Heart left ventricle (tissue), 16 donors: Measurements from ENCODE around the gene ADGRL3. TPM values are rescaled to one million over a fixed set of nuclear protein-coding genes. Genes with fewer than 3 reads are reported as not detected.
A peak's percentile ranks its signal among the peaks of the same experiment; 100 is the strongest.
"Not testable (repeated sequence)": the region's sequence is repeated elsewhere in the genome, so short reads cannot be mapped to it uniquely, and the experiment has no call there.

Experiments
- ATAC-seq, 4 donors: fragments of 200-7000 bp; cut with Tn5 transposase; one replicate each; pipeline ENCODE4 v1.9.1; 2020 to 2022; ENCODE audit warnings: moderate library complexity in 4 of 4, mild to moderate bottlenecking in 3 of 4, moderate number of reproducible peaks in 1 of 4
- DNase-seq, 5 donors: peaks; one replicate each; pipeline ENCODE4 v3.0.0-alpha.2; 2020
- H3K27ac ChIP-seq, 12 donors: fragments of 200-600 bp; sonication (generic) in 4 of 12; one replicate each; pipeline versions ENCODE4 v1.5.0 to v1.8.0; 2016 to 2022; ENCODE audit warnings: mild to moderate bottlenecking in 2 of 12
- H3K27me3 ChIP-seq, 9 donors: fragments of 200-600 bp; sonication (generic) in 2 of 9; one replicate each; pipeline versions ENCODE4 v1.5.1 to v1.8.0; 2016 to 2022; ENCODE audit warnings: mild to moderate bottlenecking in 3 of 9
- H3K36me3 ChIP-seq, 9 donors: fragments of 200-600 bp; sonication (generic) in 2 of 9; one replicate each; pipeline versions ENCODE4 v1.5.0 to v1.8.0; 2018 to 2022; ENCODE audit warnings: mild to moderate bottlenecking in 2 of 9
- H3K4me1 ChIP-seq, 12 donors: fragments of 200-600 bp; sonication (generic) in 4 of 12; one replicate each; pipeline versions ENCODE4 v1.5.0 to v1.8.0; 2016 to 2022; ENCODE audit warnings: mild to moderate bottlenecking in 3 of 12
- H3K4me3 ChIP-seq, 12 donors: fragments of 200-600 bp; sonication (generic) in 4 of 12; one replicate each; pipeline versions ENCODE4 v1.5.0 to v1.8.0; 2017 to 2022; ENCODE audit warnings: mild to moderate bottlenecking in 9 of 12, moderate library complexity in 4 of 12
- H3K9me3 ChIP-seq, 12 donors: fragments of 200-600 bp; sonication (generic) in 4 of 12; one replicate each; pipeline versions ENCODE4 v1.5.0 to v1.8.0; 2016 to 2022; ENCODE audit warnings: mild to moderate bottlenecking in 1 of 12
- CTCF ChIP-seq, 12 donors: fragments of 200-600 bp; sonication (generic) in 4 of 12; IDR thresholded peaks; one replicate each; pipeline versions ENCODE4 v1.5.0 to v1.8.0; 2018 to 2022; ENCODE audit warnings: antibody characterized with exemption in 12 of 12, mild to moderate bottlenecking in 5 of 12
- POLR2A ChIP-seq, 2 donors: fragments of 450-650 bp; IDR thresholded peaks; one replicate each; pipeline ENCODE4 v1.6.1; 2017; ENCODE audit warnings: antibody characterized with exemption in 2 of 2, mild to moderate bottlenecking in 2 of 2, moderate library complexity in 2 of 2
- WGBS, 4 donors: extraction: QIAGEN DNeasy Blood & Tissue Kit in 2 of 4; methylation state at CpG; one replicate each; pipeline versions ENCODE4 v1.1.5 to v1.1.7; 2013 to 2018; 5-methylcytosine and 5-hydroxymethylcytosine counted together
- intact Hi-C, 10 donors: fragments of 100-400 bp; cut with DNase I; formaldehyde crosslinking; loops; one replicate each; pipeline versions ENCODE4 v1.11.1 to v1.14.2; 2022
- polyA plus RNA-seq, 2 donors: library from polyadenylated mRNA; stranded (reverse); fragments of 200-250 nt; gene quantifications; one replicate each; pipeline ENCODE4 v1.2.3, GENCODE V29; 2013
- total RNA-seq, 9 donors: library from RNA; depleted of rRNA in 2 of 9; stranded (reverse); fragments of >200 nt in 2 of 9; fragmentation: NEBNext Ultra II Directional in 3 of 9; extraction: Animal tissue kit (Norgen Biotek cat#: 25700) in 3 of 9; gene quantifications; one replicate each; pipeline versions ENCODE4 v1.1.0 to v1.2.4, GENCODE V29; 2016 to 2023
- donor health status: ischemic (EF 13 %, LVEDD 7.1; RV severe dilation, severe dysfunction).
- donor health status: healthy with polysubstance abuse.
- donor health status: DM: no; HTN: yes; CAD: no.
- donor health status: DM: no; HTN: no; CAD: no.
- donor health status: ischemic (EF 25% LVEDD 6.9; RV normal size, moderate dysfunction).
- donor health status: ischemic (EF 25% LVEDD 5.7; RV mildly dilated, moderate dysfunction).
- donor health status: healthy.
- donor health status: DM: yes; HTN: yes; CAD: no.
- donor health status: ischemic (EF 35%, LVEDD 5.7; RV mildly dilated, moderate dysfunction).
- donor health status: nonischemic (EF 11% LVEDD 7.7; RV severe dilation, severe dysfunction).
- donor health status: DM: yes; HTN: yes; CAD: no.
- donor health status: PGD.
- donor health status: ischemic (EF 29% LVEDD 5.4; RV normal size, mild dysfunction).
- donor health status: nonischemic (EF 23%, LVEDD 6.1; RV moderate dilation, normal function).

ADGRL3 gene
- total and polyA plus RNA-seq, 11 donors, result 0.84 to 24.4 (median 7.6) TPM

DNA sequence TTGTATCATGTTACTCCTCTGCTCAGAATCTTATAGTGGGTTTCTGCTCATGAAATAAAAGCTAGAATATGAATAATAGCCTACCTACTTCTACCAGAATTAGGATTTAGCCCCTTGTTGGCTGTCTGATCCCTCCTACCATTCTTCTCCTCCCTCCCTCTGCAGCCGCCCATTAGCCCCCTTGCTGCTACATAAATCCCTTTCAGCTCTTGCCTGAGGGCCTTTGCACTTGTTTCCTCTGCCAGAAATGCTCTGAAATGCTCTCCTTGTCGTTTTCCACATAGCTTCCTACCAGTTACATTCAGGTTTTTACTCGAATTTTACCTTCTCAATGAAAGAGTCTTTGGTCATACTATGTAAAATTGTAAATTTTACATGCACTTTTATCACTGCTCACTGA lies 159.2 kb downstream of the ADGRL3 start:
- H3K9me3 ChIP-seq, result no peaks in the 10 kb centered on the region
- no peak overlapping the region for H3K27ac ChIP-seq
- intact Hi-C loops, result no loop called here
- TF ChIP-seq POLR2A (IDR thresholded peaks at IDR 0.05) (no peak), CTCF (IDR thresholded peaks at IDR 0.05) (no peak)
- ATAC-seq (no peak), DNase-seq (no peak)
- H3K4me1 ChIP-seq, result no peaks in the 10 kb centered on the region
- H3K27me3 ChIP-seq, result no peaks in the 10 kb centered on the region
- no peak overlapping the region for H3K4me3 ChIP-seq
- 59 to 72% (median 66%) methylated on average over 3 of the region's 3 CpGs for WGBS, 4 donors
- no peaks in the 10 kb centered on the region for H3K36me3 ChIP-seq

- peaks cover 0 to 21% (median 2%) of the 10 kb centered on the region in 12 donors for H3K4me1 ChIP-seq
- H3K27ac ChIP-seq, H3K36me3 ChIP-seq, DNase-seq, H3K9me3 ChIP-seq, ATAC-seq, intact Hi-C loops, H3K27me3 ChIP-seq, H3K4me3 ChIP-seq: not testable (repeated sequence)
- 92 to 96% (median 93%) methylated on average over 24 to 26 of the region's 26 CpGs for WGBS, 4 donors
These were observed 172.7 kb downstream of the ADGRL3 start for GRCh38 chr4:61372817-61373216.

DNA sequence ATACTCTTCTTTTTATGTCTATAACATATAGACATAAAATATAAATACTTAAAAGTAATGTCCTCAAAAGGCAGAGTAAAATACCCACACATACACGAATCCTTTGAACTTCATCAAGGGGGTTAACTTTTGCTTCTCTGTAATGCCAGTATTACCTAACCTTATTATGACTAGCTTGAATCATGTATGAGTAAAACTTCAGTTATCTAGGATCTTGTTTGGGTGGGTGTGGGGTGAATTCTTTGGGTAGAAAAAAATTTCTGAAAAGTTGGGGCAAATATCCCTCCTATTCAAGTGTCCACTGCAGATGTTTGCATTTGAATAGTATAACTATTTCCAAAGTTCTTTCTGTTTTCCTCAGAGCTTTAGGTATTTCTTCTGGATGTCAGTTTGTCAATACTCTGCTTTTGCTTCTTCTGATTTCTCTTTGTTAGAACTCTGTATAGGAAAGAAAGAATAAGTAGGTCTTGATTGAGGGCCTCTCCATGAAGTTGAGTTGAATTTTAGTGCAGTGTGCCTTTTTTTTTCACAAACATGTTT lies 173.8 kb downstream of the ADGRL3 start:
- H3K36me3 ChIP-seq, result no peaks in the 10 kb centered on the region
- DNase-seq, result no peak
- H3K4me1 ChIP-seq, result peaks cover 0 to 21% (median 2%) of the 10 kb centered on the region in 12 donors
- no peak overlapping the region for H3K4me3 ChIP-seq
- peak overlapping the region in 3 of 12 donors; percentile 12 to 50 (median 44) for H3K27ac ChIP-seq
- TF ChIP-seq POLR2A (IDR thresholded peaks at IDR 0.05), result no peak
- TF ChIP-seq CTCF (IDR thresholded peaks at IDR 0.05), result no peak
- WGBS, 4 donors, result 57 to 76% (median 69%) methylated on average over 1 of the region's 1 CpG
- peak in 1 of 4 donors; percentile 59 for ATAC-seq
- peaks cover 0 to 12% (median 0%) of the 10 kb centered on the region in 12 donors for H3K9me3 ChIP-seq
- H3K27me3 ChIP-seq, result no peaks in the 10 kb centered on the region
- intact Hi-C loops, result no loop called here

- H3K27me3 ChIP-seq, result no peaks in the 10 kb centered on the region
- intact Hi-C loops, result no loop called here
- peaks cover 0 to 21% (median 2%) of the 10 kb centered on the region in 12 donors for H3K4me1 ChIP-seq
- H3K36me3 ChIP-seq, result no peaks in the 10 kb centered on the region
- DNase-seq (no peak), ATAC-seq (peak in 2 of 4 donors; percentile 30 to 43)
- TF ChIP-seq POLR2A (IDR thresholded peaks at IDR 0.05) (no peak), CTCF (IDR thresholded peaks at IDR 0.05) (no peak)
- H3K9me3 ChIP-seq, result peaks cover 0 to 12% (median 0%) of the 10 kb centered on the region in 12 donors
- H3K27ac ChIP-seq, result peak overlapping the region in 6 of 12 donors; percentile 11 to 50 (median 31)
- no peak overlapping the region for H3K4me3 ChIP-seq
- WGBS, 4 donors, result 65 to 75% (median 66%) methylated on average over 1 of the region's 1 CpG
These were observed 174.3 kb downstream of the ADGRL3 start for GRCh38 chr4:61374447-61374891.

- DNase-seq (no peak), ATAC-seq (peak in 1 of 4 donors; percentile 63)
- Histone ChIP-seq H3K4me3 (no peak overlapping the region), H3K9me3 (peaks cover 0 to 12% (median 0%) of the 10 kb centered on the region in 12 donors), H3K36me3 (no peaks in the 10 kb centered on the region), H3K4me1 (peaks cover 0 to 21% (median 2%) of the 10 kb centered on the region in 12 donors), H3K27me3 (no peaks in the 10 kb centered on the region), H3K27ac (peak overlapping the region in 4 of 12 donors; percentile 11 to 44 (median 31))
- intact Hi-C loops, result no loop called here
- 63 to 74% (median 64%) methylated on average over 2 of the region's 2 CpGs for WGBS, 4 donors
- no peak for TF ChIP-seq POLR2A (IDR thresholded peaks at IDR 0.05)
These were observed 175.2 kb downstream of the ADGRL3 start for GRCh38 chr4:61375301-61375700.
